ENCODE measurements around the gene XRN1. TPM values are rescaled to one million over a fixed set of nuclear protein-coding genes. Genes with fewer than 3 reads are reported as not detected.

The XRN1 gene
- total and polyA plus RNA-seq, 2 donors = 12.2 to 27.3 TPM

GRCh38 chr3:142296507-142296906 lies 151.3 kb downstream of the XRN1 start:
- no peaks in the 10 kb centered on the region for H3K27me3 ChIP-seq (ENCODE audit: control insufficient read depth in 2 of 2, insufficient read depth in 1 of 2, low read length in 1 of 2)
- no peaks in the 10 kb centered on the region for H3K4me1 ChIP-seq (ENCODE audit: control insufficient read depth in 2 of 2, insufficient read depth in 2 of 2, low read length in 2 of 2)
- H3K36me3 ChIP-seq (ENCODE audit: control insufficient read depth in 2 of 2, insufficient read depth in 2 of 2, low read length in 1 of 2) = no peaks in the 10 kb centered on the region
- no peaks in the 10 kb centered on the region for H3K9me3 ChIP-seq (ENCODE audit: control insufficient read depth in 2 of 2, insufficient read depth in 1 of 2, low read length in 1 of 2)
- H3K4me3 ChIP-seq (ENCODE audit: low read length in 2 of 2) = no peak overlapping the region
- 96% methylated on average over 1 of the region's 1 CpG for WGBS
- no peak for DNase-seq (ENCODE audit: low read depth in 6 of 9, low spot score in 9 of 9)
- no peak overlapping the region for H3K27ac ChIP-seq (ENCODE audit: low read depth in 1 of 2, low read length in 1 of 2)

DNA sequence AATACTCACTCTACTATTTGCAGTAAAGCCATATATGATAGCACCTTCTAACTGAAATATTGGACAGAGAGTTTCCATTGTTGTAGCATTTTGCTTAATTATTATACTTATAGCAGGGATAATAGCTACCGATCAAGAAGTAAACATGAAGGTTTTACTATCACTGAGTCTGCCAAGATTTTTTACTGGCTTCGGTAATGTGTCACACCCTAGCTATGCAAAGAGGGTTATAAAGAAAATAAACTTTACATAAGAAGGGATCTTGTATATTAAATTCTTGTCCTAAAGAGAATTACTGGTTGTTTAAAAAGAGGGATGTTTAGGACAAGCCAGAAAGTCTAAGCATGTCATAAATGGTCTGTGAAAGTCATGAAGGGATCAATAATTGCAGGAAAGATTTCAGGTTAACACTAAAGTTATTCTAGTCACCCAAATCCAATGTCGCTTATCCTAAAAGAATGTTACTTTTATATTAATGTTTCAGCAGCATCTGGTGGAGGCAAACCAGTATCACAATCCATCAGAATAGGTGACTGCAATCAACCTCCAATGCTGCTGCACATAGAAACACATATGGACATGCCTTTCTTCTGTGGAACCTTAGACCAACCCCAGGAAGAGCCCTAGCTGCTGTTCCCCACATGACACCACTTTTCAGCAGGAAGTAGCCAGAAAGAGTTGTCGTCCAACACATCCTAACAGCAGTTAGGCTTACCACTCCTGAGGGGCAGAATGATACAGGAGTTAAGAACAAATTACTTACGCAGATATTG lies 159.8 kb downstream of the XRN1 start:
- H3K36me3 ChIP-seq (ENCODE audit: control insufficient read depth in 2 of 2, insufficient read depth in 2 of 2, low read length in 1 of 2) = no peaks in the 10 kb centered on the region
- peaks cover 2 to 19% of the 10 kb centered on the region in 2 donors for H3K9me3 ChIP-seq (ENCODE audit: control insufficient read depth in 2 of 2, insufficient read depth in 1 of 2, low read length in 1 of 2)
- no peak overlapping the region for H3K4me3 ChIP-seq (ENCODE audit: low read length in 2 of 2)
- H3K27ac ChIP-seq (ENCODE audit: low read depth in 1 of 2, low read length in 1 of 2) = no peak overlapping the region
- no peaks in the 10 kb centered on the region for H3K27me3 ChIP-seq (ENCODE audit: control insufficient read depth in 2 of 2, insufficient read depth in 1 of 2, low read length in 1 of 2)
- H3K4me1 ChIP-seq (ENCODE audit: control insufficient read depth in 2 of 2, insufficient read depth in 2 of 2, low read length in 2 of 2) = no peaks in the 10 kb centered on the region
- 97% methylated on average over 5 of the region's 5 CpGs for WGBS
- no peak for DNase-seq (ENCODE audit: low read depth in 6 of 9, low spot score in 9 of 9)

- 91% methylated on average over 2 of the region's 2 CpGs for WGBS
- Histone ChIP-seq H3K4me3 (ENCODE audit: low read length in 2 of 2) (no peak overlapping the region), H3K4me1 (ENCODE audit: control insufficient read depth in 2 of 2, insufficient read depth in 2 of 2, low read length in 2 of 2) (no peaks in the 10 kb centered on the region), H3K36me3 (ENCODE audit: control insufficient read depth in 2 of 2, insufficient read depth in 2 of 2, low read length in 1 of 2) (no peaks in the 10 kb centered on the region), H3K9me3 (ENCODE audit: control insufficient read depth in 2 of 2, insufficient read depth in 1 of 2, low read length in 1 of 2) (peaks cover 2 to 14% of the 10 kb centered on the region in 2 donors), H3K27ac (ENCODE audit: low read depth in 1 of 2, low read length in 1 of 2) (no peak overlapping the region), H3K27me3 (ENCODE audit: control insufficient read depth in 2 of 2, insufficient read depth in 1 of 2, low read length in 1 of 2) (no peaks in the 10 kb centered on the region)
- no peak for DNase-seq (ENCODE audit: low read depth in 6 of 9, low spot score in 9 of 9)
These were observed 162.7 kb downstream of the XRN1 start for GRCh38 chr3:142285083-142285517.

- H3K27me3 ChIP-seq (ENCODE audit: control insufficient read depth in 2 of 2, insufficient read depth in 1 of 2, low read length in 1 of 2) = no peaks in the 10 kb centered on the region
- no peaks in the 10 kb centered on the region for H3K36me3 ChIP-seq (ENCODE audit: control insufficient read depth in 2 of 2, insufficient read depth in 2 of 2, low read length in 1 of 2)
- H3K4me3 ChIP-seq (ENCODE audit: low read length in 2 of 2) = no peak overlapping the region
- 95% methylated on average over 4 of the region's 4 CpGs for WGBS
- no peak overlapping the region for H3K27ac ChIP-seq (ENCODE audit: low read depth in 1 of 2, low read length in 1 of 2)
- peaks cover 0 to 2% of the 10 kb centered on the region in 2 donors for H3K9me3 ChIP-seq (ENCODE audit: control insufficient read depth in 2 of 2, insufficient read depth in 1 of 2, low read length in 1 of 2)
- no peaks in the 10 kb centered on the region for H3K4me1 ChIP-seq (ENCODE audit: control insufficient read depth in 2 of 2, insufficient read depth in 2 of 2, low read length in 2 of 2)
- no peak for DNase-seq (ENCODE audit: low read depth in 6 of 9, low spot score in 9 of 9)
These were observed 165.3 kb downstream of the XRN1 start for GRCh38 chr3:142282503-142282902.

- DNase-seq (ENCODE audit: low read depth in 6 of 9, low spot score in 9 of 9) = no peak
- no peak overlapping the region for H3K27ac ChIP-seq (ENCODE audit: low read depth in 1 of 2, low read length in 1 of 2)
- WGBS = 97% methylated on average over 1 of the region's 1 CpG
These were observed 166.4 kb downstream of the XRN1 start for GRCh38 chr3:142281474-142281873.

DNA sequence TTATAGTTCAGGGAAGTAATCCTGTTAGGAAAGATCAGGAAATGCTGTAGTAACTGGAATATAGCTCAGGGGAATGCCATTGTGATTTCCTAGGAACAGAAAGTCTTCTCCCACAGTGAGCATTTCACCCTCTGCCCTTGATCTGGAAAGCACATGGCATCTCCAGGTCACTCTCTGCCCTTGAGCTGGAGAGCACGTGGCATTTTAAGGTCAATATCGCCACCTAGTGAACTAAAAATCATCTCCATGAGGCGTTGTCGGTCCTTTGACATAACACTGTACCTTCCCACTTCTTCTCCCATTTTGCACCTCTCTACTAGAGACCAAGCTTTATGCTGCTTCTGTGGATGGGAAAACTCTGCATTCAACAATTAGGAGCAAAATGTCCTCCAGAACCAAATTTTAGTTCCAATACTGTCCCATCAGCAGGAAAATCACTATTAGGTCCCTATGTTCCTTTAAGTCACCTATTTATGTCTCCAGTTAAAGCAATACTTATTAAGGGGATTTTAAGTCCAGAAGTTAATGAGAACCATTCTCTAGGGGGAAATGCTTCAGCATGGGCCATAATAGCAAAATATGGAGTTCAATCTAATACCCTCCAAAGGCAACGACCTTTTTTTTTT lies 167.8 kb downstream of the XRN1 start:
- Histone ChIP-seq H3K27me3 (ENCODE audit: control insufficient read depth in 2 of 2, insufficient read depth in 1 of 2, low read length in 1 of 2) (no peaks in the 10 kb centered on the region), H3K9me3 (ENCODE audit: control insufficient read depth in 2 of 2, insufficient read depth in 1 of 2, low read length in 1 of 2) (peaks cover 0 to 2% of the 10 kb centered on the region in 2 donors), H3K36me3 (ENCODE audit: control insufficient read depth in 2 of 2, insufficient read depth in 2 of 2, low read length in 1 of 2) (no peaks in the 10 kb centered on the region), H3K4me1 (ENCODE audit: control insufficient read depth in 2 of 2, insufficient read depth in 2 of 2, low read length in 2 of 2) (no peaks in the 10 kb centered on the region), H3K4me3 (ENCODE audit: low read length in 2 of 2) (no peak overlapping the region), H3K27ac (ENCODE audit: low read depth in 1 of 2, low read length in 1 of 2) (no peak overlapping the region)
- WGBS = 24% methylated on average over 5 of the region's 5 CpGs
- DNase-seq (ENCODE audit: low read depth in 6 of 9, low spot score in 9 of 9) = peak; percentile 36 to 85 (median 66)

More at GRCh38 chr3:142281474-142281873, 166.4 kb downstream of the XRN1 start:
- H3K4me1 ChIP-seq (ENCODE audit: control insufficient read depth in 2 of 2, insufficient read depth in 2 of 2, low read length in 2 of 2) = no peaks in the 10 kb centered on the region
- H3K4me3 ChIP-seq (ENCODE audit: low read length in 2 of 2) = no peak overlapping the region
- H3K9me3 ChIP-seq (ENCODE audit: control insufficient read depth in 2 of 2, insufficient read depth in 1 of 2, low read length in 1 of 2) = peaks cover 0 to 2% of the 10 kb centered on the region in 2 donors
- no peaks in the 10 kb centered on the region for H3K36me3 ChIP-seq (ENCODE audit: control insufficient read depth in 2 of 2, insufficient read depth in 2 of 2, low read length in 1 of 2)
- no peaks in the 10 kb centered on the region for H3K27me3 ChIP-seq (ENCODE audit: control insufficient read depth in 2 of 2, insufficient read depth in 1 of 2, low read length in 1 of 2)

- H3K4me3 ChIP-seq (ENCODE audit: low read length in 2 of 2) = no peak overlapping the region
- H3K27ac ChIP-seq (ENCODE audit: low read depth in 1 of 2, low read length in 1 of 2) = no peak overlapping the region
- 97% methylated on average over 2 of the region's 2 CpGs for WGBS
- no peaks in the 10 kb centered on the region for H3K36me3 ChIP-seq (ENCODE audit: control insufficient read depth in 2 of 2, insufficient read depth in 2 of 2, low read length in 1 of 2)
- H3K27me3 ChIP-seq (ENCODE audit: control insufficient read depth in 2 of 2, insufficient read depth in 1 of 2, low read length in 1 of 2) = no peaks in the 10 kb centered on the region
- no peaks in the 10 kb centered on the region for H3K4me1 ChIP-seq (ENCODE audit: control insufficient read depth in 2 of 2, insufficient read depth in 2 of 2, low read length in 2 of 2)
- H3K9me3 ChIP-seq (ENCODE audit: control insufficient read depth in 2 of 2, insufficient read depth in 1 of 2, low read length in 1 of 2) = peaks cover 0 to 2% of the 10 kb centered on the region in 2 donors
- no peak for DNase-seq (ENCODE audit: low read depth in 6 of 9, low spot score in 9 of 9)
These were observed 169.4 kb downstream of the XRN1 start for GRCh38 chr3:142278451-142278850.

- peaks cover 0 to 2% of the 10 kb centered on the region in 2 donors for H3K9me3 ChIP-seq (ENCODE audit: control insufficient read depth in 2 of 2, insufficient read depth in 1 of 2, low read length in 1 of 2)
- H3K4me1 ChIP-seq (ENCODE audit: control insufficient read depth in 2 of 2, insufficient read depth in 2 of 2, low read length in 2 of 2) = no peaks in the 10 kb centered on the region
- H3K27me3 ChIP-seq (ENCODE audit: control insufficient read depth in 2 of 2, insufficient read depth in 1 of 2, low read length in 1 of 2) = no peaks in the 10 kb centered on the region
- WGBS = 92% methylated on average over 2 of the region's 2 CpGs
- H3K36me3 ChIP-seq (ENCODE audit: control insufficient read depth in 2 of 2, insufficient read depth in 2 of 2, low read length in 1 of 2) = no peaks in the 10 kb centered on the region
- no peak for DNase-seq (ENCODE audit: low read depth in 6 of 9, low spot score in 9 of 9)
- H3K27ac ChIP-seq (ENCODE audit: low read depth in 1 of 2, low read length in 1 of 2) = no peak overlapping the region
- no peak overlapping the region for H3K4me3 ChIP-seq (ENCODE audit: low read length in 2 of 2)
These were observed 171.1 kb downstream of the XRN1 start for GRCh38 chr3:142276781-142277180.

- H3K36me3 ChIP-seq (ENCODE audit: control insufficient read depth in 2 of 2, insufficient read depth in 2 of 2, low read length in 1 of 2) = no peaks in the 10 kb centered on the region
- H3K27ac ChIP-seq (ENCODE audit: low read depth in 1 of 2, low read length in 1 of 2) = no peak overlapping the region
- H3K4me3 ChIP-seq (ENCODE audit: low read length in 2 of 2) = no peak overlapping the region
- H3K27me3 ChIP-seq (ENCODE audit: control insufficient read depth in 2 of 2, insufficient read depth in 1 of 2, low read length in 1 of 2) = no peaks in the 10 kb centered on the region
- H3K9me3 ChIP-seq (ENCODE audit: control insufficient read depth in 2 of 2, insufficient read depth in 1 of 2, low read length in 1 of 2) = peaks cover 0 to 2% of the 10 kb centered on the region in 2 donors
- H3K4me1 ChIP-seq (ENCODE audit: control insufficient read depth in 2 of 2, insufficient read depth in 2 of 2, low read length in 2 of 2) = no peaks in the 10 kb centered on the region
- 97% methylated on average over 2 of the region's 2 CpGs for WGBS
- no peak for DNase-seq (ENCODE audit: low read depth in 6 of 9, low spot score in 9 of 9)
These were observed 172.0 kb downstream of the XRN1 start for GRCh38 chr3:142275856-142276255.

Data from thymus (tissue), 11 donors.